GM10847 (cell line): Measurements from ENCODE around the gene PEPD.

Experiments used
- POLR2A ChIP-seq: IDR thresholded peaks from 2 replicates; pipeline ENCODE4 v1.6.1; 2011; ENCODE audit not compliant: insufficient read length; ENCODE audit errors: extremely low read depth

Gene PEPD

GRCh38 chr19:33507021-33507956 lies 14.3 kb downstream of the PEPD start:
- TF ChIP-seq POLR2A, result no peak

DNA sequence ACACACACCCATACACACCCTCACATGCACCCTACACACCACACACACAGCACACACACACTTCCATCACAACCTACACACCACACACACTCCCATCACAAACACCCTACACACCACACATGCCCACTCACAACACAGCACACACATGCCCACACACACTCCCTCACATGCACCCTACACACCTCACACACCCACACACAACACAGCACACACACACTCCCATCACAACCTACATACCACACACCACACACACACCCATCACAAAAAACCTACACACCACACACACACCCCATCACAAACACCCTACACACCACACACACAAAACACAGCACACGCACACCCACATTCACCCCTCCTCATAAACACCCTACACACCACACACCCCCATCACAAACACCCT lies 15.1 kb downstream of the PEPD start:
- TF ChIP-seq POLR2A, result no peak

DNA sequence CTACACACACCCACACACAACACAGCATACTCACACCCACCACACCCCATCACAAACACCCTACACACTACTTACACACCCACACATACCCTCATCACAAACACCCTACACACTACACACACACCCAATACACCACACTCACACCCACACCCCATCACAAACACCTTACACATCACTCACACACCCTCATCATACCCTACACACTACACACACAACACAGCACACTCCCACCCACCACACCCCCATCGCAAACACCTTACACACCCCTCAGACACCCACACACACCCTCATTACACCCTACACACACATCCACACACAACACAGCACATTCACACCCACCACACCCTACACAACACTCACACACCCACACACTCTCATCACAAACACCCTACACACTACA lies 15.8 kb downstream of the PEPD start:
- TF ChIP-seq POLR2A, result no peak

GRCh38 chr19:33505148-33505547 lies 16.4 kb downstream of the PEPD start:
- no peak for TF ChIP-seq POLR2A

- TF ChIP-seq POLR2A, result no peak
Measured at GRCh38 chr19:33504058-33504444, 17.5 kb downstream of the PEPD start.

DNA sequence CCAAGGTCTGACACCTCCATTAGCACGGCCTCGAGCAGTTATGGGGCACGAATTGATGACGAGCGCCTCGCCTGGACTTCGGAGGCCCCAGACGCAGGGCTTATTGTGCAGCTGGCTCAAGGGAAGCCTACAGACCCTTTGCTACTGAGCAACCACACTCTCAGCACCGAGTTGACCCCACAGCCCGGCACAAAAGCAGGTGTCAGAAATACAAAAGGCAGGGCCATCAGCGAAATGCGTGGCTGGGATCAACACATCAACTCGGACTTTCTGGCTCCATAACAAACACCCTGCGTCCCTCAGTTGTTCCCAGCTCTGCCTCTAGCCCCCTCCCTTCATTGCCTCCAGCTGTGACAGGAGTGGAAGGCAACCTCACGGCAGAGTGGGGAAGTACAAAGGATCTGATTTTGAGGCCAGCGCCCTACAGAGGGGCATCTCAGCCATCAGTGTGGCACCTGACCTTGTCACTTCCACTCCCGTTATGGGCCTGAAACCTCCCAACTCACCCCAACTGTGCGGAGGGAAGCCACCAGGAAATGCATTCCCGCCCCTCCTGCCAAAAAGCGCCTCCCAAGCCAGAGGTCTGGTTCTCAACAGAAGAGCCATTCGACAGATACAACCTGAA lies 18.0 kb downstream of the PEPD start:
- TF ChIP-seq POLR2A, result no peak

DNA sequence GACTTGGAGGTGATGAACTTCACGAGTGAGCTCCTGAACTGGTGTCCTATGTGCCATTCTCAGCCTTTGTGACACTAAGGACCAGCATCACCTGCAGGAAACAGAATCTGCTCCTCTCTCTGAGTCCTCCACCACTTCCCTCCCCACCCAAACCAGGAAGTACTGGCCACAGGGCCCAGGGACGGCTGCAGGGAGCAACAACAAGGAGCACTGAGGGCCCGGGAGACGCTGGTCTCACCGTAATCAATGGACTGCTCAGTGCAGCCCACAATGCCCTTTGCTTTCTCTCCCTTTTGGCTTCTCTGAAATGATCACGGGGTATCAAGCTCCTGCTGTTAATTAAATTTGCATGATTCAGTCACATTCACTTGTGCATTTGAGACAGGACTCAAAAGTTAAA lies 18.6 kb downstream of the PEPD start:
- no peak for TF ChIP-seq POLR2A

DNA sequence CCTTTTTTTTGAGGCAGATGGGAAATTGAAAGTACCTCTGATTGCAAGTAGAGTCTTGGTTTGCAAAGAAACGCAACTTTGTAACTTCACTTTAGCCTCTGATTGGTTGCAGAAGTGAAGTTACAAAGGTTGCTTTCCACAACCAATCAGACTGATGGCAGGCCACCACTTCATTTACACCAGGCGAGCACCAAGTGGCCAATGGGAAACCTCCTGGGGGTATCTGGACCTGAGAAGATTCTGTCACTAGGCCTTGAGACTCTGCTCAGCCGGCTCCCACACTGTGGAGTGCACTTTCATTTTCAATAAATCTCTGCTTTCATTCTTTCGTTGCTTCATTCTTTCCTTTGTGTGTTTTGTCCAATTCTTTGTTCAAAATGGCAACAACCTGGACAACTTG lies 19.1 kb downstream of the PEPD start:
- no peak for TF ChIP-seq POLR2A

GRCh38 chr19:33501693-33502356 lies 19.8 kb downstream of the PEPD start:
- TF ChIP-seq POLR2A, result no peak

GRCh38 chr19:33500991-33501390 lies 20.6 kb downstream of the PEPD start:
- TF ChIP-seq POLR2A, result no peak

- no peak for TF ChIP-seq POLR2A
Measured at GRCh38 chr19:33500586-33500985, 21.0 kb downstream of the PEPD start.

DNA sequence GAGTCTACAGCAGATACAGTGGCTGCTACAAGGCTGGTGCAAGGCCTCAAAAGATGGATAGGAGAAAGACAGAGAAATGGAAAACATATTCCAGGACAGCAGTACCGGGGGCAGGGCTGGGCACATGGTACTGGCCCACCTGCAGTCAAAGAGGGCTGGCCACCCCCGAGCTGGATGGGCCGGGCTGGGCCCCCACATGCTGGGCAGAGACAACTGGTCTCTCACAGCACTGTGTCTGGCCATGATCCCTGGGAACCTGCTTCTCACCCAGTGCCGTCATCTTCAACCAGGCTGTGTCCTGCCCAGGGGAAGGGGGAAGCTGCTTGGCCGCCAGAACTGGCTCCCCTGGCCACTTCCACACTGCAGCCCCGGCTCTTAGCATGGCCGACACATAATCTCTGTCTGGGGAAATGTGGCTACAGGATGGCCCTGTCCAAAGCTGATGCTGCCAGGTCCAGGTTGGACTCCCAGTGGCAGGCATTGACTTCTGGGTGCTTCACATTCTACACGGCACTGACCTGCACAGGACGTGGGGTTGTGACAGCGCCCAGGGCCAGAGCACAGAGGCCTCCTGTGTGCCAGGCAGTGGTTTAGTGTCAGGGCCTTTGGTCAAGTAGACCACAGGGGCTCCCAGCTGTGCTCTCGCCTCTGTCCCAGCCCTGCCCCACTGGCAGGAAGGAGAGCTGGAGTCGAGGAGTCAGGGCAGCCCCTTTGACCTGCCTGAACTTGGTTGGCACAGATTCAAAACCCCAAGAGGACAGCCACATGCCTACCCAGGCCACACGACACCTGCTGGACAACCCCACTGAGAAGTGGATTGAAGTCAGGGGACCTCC lies 21.7 kb downstream of the PEPD start:
- no peak for TF ChIP-seq POLR2A

DNA sequence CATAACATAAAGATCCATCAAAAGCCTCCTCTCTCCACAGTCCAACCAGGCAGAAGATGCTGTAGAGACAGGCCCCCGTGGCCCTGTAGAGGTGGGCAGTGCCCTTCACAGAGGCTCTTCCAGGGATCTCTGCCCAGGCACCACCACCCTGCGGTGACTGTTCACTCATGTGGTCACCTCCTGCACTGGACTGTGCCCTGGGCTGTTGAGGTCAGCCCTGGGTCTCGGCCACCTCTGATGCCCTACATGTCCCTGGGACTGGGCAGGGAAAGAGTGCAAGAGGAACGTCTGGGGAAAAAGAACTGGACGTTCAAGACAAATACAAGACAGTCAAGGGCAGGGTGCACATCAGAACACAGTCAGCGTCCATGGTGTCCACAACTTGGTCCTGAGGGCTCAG lies 22.3 kb downstream of the PEPD start:
- no peak for TF ChIP-seq POLR2A

DNA sequence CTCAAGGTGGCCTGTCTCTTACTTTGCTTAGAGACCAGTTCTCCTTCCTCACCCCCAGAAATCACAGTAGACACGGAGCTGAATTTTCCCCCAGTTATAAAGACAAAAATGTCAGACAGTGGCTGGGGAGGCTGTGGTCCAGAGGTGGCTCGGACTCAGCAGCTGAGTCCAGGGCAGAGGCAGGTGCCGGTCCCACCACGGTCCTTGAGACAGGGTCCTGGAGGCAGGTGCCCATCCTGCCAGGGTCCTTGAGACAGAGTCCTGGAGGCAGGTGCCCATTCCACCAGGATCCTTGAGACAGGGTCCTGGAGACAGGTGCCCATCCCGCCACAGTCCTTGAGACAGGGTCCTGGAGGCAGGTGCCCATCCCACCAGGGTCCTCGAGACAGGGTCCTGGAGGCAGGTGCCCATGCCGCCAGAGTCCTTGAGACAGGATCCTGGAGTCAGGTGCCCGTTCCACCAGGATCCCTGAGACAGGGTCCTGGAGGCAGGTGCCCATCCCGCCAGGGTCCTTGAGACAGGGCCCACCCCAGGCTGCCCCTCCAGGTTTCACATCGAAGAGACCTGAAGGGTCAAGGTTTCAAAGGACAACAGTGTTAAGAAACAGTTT lies 23.1 kb downstream of the PEPD start:
- TF ChIP-seq POLR2A, result no peak

- no peak for TF ChIP-seq POLR2A
Measured at GRCh38 chr19:33497778-33498175, 23.8 kb downstream of the PEPD start.
